ENCODE measurements around the gene HDAC4.
A peak's percentile ranks its signal among the peaks of the same experiment; 100 is the strongest.

The HDAC4 gene

DNA sequence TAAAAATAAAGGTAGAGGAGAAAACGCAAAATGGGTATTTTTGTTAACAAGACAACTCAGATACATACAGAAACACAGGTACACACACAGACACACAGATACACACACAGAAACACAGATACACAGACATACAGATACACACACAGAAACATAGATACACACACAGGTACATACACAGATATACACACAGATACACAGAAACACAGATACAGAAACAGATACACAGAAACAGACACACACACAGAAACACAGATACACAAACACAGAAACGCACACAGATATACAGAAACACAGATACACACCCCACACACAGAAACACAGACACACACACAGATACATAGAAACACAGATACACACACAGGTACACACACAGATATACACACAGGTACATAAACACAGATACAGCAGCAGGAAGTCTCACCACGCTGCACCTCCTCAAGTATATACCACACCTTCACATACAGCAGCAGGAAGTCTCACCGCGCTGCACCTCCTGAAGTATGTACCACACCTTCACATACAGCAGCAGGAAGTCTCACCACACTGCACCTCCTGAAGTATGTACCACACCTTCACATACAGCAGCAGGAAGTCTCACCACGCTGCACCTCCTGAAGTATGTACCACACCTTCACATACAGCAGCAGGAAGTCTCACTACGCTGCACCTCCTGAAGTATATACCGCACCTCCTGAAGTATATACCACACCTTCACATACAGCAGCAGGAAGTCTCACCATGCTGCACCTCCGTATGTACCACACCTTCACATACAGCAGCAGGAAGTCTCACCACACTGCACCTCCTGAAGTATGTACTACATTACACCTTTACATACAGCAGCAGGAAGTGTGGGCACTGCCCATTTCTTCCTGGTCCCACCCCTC, 250.5 kb downstream of the HDAC4 start:
- DNase-seq, result no peak

DNA sequence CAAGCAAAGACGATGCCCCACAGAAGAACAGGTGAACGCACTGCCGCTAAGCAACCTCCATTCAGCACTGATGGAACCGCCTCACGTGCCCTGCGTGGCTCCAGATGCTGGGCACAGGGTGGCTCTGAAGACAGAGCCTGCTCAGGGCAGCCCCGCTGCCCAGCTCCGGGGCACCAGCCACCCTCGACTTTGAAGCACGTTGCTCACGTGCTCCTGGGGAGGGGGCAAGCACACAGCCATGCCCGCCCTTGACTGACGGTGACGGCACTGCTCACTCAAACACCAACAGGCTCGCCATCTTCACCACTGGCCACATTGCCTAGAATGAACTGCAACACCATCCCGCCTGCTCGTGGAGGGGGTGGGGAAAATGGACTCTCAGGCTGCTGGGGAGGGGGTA, 251.3 kb downstream of the HDAC4 start:
- DNase-seq, result no peak

DNA sequence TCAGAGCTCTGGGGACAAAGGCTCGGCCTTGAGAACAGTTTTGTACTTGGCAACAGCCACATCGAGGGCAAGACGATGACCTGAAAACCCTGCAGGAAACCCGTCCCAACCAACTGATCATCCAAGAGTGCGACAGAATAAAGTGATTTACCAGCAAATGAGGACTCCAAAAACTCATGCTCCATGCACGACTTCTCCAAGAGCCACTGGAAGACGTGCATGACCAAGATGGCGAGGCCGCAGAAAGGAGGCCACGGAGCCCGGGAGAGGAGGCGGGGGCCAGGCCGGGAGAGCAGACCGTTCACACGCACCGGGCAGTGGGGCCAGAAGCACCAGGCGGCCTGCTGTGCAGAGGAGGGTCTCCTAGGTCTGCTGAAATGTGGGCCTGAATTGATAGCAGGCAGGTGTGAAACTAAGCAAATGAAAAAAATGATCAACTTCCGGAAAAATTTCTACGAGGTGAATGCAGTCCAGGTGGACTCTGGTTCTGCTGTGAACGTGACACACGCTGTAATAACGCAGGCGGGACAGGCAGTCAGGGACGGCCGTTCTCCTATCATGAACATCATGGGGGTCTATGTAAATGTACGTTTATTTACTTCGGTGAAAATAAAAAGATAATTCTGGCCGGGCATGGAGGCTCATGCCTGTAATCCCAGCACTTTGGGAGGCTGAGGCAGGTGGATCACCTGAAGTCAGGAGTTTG, 252.2 kb downstream of the HDAC4 start:
- DNase-seq, result no peak

GRCh38 chr2:239147376-239147775, 253.4 kb downstream of the HDAC4 start:
- DNase-seq, result no peak

GRCh38 chr2:239146741-239147181, 254.1 kb downstream of the HDAC4 start:
- no peak for DNase-seq

DNA sequence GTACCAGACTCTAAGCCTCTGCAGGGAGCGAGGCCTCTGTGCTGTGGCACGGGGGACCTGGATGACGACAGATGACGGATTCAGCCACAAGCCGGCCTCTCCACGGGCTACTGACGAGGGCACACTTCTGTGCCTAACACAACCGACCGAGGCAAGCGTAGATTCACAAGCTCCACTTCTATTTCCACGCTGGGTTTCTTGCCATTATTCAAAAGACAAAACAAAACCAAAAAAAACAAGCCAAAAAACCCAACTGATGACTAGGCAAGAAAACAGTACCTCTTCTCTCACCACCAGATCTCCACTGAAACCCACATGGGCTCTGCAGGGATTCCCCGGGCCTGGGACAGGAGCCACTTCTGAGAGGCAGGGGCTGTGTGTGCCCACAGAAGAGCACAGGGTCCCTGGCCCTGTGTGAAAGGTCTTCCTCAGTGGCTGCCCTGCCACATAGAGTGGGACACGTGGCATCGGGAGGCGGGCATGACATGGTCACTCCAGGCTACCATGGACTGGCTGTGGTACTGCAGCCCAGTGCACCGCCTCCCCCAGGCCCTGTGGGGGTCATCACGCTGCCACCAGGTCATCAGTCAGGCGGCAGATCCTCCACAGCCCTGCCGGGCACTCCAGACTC, 254.7 kb downstream of the HDAC4 start:
- no peak for DNase-seq

- DNase-seq, result no peak
Observed at GRCh38 chr2:239145601-239146000, 255.2 kb downstream of the HDAC4 start.

DNA sequence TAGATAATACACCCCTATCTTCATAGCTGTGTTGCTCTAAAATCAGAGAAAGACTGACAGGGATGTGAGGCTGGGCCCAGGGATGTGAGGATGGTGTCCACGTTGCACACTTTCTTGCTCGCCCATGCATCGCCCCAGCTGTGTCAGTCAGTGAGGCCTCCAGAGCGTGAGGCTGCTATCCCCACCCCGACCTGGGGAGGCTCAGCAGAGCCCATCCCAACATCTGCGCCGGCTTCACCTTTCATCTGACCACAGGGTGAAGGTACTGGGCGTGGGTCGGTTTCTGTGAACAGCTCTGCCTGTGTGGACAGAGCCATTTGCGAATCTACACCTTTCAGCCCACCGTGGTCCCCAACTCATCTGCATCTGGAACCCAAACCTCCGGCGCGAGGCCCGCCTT, 255.7 kb downstream of the HDAC4 start:
- DNase-seq, result no peak

DNA sequence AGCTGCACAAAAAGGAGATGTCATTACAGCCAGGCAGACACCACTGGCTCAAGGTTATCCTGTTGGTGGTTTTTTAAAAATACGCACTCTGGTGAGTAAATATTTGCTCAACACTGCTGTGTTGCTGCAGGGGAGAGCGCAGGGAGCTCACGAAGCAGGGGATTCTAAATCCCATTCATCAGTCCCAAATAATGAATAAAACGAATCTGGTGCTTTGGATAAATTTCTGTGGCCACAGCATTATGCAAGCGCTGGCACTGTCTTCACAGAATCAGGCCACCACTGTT, 256.2 kb downstream of the HDAC4 start:
- no peak for DNase-seq

DNA sequence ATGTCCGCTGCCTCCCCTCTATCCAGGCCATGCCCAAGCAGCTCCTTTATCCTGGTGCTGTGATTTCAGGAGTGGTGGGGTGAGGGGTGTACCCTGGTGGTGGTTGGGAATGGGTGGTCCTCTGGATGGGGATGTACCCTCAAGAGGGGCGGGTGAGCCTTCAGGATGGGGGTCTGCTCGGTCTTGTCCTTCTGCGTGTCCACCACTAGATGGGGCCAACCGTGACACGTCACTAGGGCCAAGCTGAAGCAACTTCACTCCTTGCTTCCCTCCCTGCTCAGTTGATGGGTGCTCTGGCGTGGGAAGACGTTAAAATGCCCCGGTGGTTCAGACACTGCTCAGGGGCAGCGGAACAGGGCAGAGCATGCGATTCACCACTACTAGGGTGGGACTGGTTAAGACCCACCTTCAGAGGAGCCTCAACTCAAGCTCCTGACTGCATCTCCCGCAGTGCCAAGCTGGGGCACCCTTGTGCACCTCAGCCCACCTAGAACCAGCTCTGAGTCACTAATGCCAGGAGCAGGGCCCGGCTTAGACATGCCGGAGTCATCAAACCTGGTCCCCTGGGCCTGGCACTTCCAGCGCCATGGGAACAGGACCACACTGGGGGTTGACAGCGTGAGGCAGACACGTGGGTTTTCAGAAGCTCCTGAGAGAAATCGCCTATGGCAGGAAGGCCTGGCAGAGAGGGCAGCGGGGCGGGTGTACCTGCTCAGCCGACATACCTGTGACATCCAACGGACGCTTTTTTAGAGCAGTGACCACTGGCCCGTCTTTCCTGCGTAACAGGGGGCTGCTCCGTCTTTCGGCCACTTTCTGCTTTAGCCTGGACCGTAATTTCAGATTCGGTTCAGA, 256.7 kb downstream of the HDAC4 start:
- peak in 1 of 2 donors; percentile 34 for DNase-seq

DNA sequence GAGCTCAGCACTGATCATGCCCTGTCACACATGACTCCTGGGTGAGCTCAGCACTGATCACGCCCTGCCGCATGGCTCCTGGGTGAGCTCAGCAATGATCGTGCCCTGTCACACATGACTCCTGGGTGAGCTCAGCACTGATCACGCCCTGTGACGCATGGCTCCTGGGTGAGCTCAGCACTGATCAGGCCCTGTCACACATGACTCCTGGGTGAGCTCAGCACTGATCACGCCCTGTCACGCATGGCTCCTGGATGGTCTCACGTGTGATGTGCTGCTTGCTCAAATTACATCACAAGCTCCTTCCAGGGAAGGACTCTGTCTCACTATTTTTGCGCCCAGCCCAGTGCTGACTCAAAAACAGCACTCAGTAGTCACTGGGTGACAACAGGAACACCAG, 258.0 kb downstream of the HDAC4 start:
- no peak for DNase-seq

DNA sequence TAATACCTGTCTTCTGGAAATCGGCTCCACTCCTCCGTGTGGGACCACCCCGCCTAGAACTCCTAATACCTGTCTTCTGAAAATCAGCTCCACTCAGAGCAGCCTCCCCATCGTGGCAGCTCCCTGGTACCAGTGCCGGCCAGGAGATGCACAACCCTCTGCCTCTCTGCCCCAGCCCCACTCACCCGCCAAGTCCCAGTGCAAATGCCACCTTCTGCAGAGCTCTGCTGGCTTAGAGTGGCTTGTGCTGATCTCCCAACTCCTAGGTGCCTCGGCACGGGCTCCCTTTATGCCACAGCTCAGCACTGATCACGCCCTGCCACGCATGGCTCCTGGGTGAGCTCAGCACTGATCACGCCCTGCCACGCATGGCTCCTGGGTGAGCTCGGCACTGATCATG, 258.5 kb downstream of the HDAC4 start:
- DNase-seq, result no peak

- DNase-seq, result no peak
Observed at GRCh38 chr2:239141021-239141760, 259.6 kb downstream of the HDAC4 start.

DNA sequence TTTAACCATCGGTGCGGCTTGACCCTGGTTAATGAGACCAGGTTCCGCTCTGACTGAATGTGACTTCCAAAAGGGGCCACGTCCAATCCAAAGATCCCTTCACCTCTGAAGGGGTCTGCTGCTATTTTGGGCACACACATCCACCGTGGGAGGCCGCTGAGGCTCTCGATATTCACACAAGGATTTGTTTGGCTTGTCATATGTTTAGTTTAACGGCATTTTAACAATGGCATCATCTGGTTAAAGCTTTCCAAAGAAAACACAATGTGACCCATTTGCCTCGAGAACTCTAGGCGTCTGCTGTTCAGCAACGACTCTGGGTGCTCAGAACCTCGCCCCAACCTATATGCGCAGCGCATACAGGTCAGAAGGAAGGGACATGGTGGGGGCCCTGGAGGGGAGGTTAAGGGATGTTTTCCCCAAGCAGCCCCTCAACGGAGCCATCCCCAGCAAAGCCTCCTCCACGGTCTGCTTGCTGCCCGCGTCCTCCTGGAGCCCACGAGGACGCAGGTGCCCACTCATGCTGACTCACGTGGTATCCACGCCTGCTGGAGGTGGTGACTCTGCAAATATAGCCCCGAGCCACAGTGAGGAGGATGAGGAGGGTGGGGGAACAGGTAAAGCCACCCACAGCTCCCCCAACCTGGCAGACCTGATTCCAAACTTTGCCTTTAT, 260.3 kb downstream of the HDAC4 start:
- DNase-seq, result no peak

- no peak for DNase-seq
Observed at GRCh38 chr2:239139566-239139965, 261.3 kb downstream of the HDAC4 start.

DNA sequence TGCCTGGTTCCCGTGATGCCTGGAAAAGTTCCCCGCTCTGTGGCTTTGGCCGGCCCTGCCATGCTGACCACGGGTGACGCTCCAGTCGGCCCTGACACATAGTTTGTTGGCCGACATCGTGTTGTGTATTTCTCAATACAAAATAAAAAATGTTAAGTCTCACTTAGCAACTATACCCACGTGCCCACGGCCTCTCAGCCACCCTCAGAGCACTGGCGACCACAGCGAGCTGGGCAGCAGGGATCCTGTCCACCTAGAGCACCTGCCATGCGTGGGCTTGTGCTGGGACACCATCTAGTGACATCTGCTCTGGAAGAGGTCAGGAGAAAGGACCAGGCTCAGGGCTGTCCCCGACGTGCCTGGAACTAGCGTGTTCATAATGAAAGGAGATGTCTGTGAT, 261.7 kb downstream of the HDAC4 start:
- no peak for DNase-seq

DNA sequence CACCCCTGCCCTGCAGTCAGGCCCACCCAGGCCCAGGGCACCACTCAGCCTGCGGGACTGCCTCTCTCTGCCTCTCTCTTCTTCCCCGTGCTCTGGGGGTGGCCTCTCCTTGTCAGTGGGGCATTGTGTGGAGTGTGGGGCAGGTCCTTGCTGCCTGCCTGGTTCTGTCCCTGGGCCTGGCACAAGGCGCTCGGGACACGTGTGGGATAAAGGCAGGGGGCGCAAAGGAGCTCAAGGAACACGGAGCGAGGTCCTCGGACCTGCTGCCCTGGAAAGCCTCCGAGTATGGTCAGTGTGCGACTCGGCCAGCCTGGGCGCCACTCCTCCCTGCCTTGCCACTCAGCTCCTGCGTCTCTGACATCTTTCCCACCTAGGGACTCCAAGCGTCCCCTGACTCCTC, 262.2 kb downstream of the HDAC4 start:
- no peak for DNase-seq

DNA sequence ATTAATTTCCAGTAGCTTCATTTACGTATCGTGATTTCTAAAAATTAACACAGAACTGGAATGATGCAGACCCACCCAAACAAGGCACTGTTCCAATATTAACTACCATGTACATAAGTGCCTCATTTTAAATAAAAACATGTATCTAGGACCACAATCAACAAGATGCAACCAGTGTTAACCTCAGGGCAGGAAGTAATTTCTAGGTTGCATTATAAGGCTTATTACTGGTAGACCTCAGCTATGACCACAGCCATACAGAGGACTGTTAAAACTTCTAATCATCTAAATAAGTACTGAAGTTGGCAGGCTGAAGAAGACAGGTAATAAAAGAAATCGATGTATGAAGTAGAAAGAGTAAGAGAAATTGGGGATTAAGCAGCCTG, 262.9 kb downstream of the HDAC4 start:
- DNase-seq, result no peak

DNA sequence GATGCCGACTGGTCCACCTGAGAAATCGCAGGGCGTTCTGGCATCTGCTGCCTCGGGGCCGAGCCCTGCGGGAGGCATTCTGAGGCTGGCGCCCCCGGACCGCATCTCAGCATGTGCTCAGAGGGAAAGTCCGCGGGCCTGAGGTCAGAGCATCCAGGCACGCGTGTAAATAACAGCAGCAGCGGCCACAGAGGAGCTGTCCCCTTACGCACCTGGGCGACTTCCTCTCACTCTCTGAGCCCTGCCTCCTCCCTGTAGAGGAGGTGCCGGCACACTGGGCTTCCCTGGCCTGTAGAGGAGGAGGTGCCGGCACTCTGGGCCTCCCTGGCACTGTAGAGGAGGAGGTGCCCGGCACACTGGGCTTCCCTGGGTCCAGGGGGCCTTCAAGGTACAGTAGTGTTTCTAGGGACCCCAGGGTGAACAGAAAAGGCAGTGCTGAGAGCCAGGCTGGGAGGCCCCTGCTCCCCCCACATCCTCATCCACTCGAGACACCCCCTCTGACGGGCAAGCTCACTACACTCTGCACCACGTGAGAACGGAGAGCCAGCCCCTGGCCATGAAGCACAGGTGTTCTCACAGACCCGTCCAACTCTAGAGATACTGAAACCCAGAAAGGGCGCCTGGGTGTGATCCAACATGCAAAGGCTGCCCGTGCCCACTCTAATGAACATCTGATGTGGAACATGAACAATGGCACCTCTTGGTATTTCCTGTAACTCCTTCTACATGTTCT, 263.5 kb downstream of the HDAC4 start:
- no peak for DNase-seq

DNA sequence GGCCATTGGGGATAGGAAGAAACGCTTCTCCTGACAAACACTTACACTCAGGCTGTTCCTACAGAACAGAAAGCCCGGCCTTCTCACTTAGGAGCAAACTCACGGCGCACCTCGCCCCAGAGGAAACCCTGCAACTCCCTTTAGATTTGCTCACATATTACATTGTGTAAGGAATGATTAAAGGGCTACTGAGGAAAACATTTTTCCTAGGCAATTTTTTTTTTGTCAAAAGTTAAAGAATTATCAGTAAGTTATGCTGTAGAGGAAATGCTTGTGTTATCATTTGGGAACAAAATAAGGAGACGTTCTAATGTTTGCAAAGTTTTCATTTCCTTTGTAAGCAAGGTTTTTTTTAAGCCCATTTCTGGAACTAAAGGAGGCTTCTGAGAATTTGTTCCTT, 264.1 kb downstream of the HDAC4 start:
- no peak for DNase-seq

GRCh38 chr2:239136203-239136602, 264.6 kb downstream of the HDAC4 start:
- no peak for DNase-seq

All from hippocampal formation (tissue), 2 donors.